HG02938 (cell line): ENCODE results near the gene KCNQ1.

Source experiments
- ATAC-seq: cut with Tn5 transposase; IDR thresholded peaks from one replicate; pipeline ENCODE4 v1.9.1; 2021; ENCODE audit warnings: mild to moderate bottlenecking, moderate library complexity; ENCODE audit not compliant: unreplicated experiment

KCNQ1 gene

DNA sequence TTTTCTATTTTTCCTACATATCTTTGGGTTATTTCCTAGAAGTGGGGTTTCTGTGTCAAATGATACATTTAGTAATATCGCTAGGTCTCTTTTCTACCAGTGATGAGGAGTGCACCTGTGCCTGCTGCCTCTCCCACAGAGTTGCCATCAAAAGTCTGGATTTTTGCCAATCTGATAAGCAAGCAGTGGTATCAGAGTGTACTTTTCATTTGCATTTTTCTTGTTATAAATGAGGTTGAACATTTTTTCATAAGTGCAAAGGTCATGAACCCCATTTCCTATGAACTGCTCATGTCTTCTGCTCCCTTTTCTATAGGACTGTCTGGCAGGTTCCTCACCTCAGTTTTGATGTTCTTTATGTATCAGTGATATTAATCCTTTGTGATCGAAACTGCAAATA, 2.2 kb upstream of the KCNQ1 start:
- ATAC-seq = no peak

DNA sequence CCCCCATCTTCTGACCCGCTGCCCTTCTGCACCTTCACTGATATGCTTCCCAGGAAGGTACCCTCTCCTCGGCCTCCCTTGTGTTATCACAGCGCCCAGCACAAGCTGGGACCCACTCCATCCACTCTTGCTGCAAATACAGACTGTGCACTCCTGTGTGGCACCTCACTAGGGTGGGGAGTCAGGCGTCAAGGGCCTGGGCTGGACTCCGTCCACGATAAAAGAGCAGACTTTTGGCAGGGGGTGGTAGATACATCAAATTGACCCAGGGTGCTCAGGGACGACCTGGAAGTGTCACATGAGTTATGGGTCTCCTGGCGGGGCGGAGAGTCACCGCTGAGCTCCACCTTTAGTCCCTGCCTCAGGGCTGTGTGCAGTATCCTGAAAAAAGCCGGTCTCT, 1.4 kb upstream of the KCNQ1 start:
- ATAC-seq = no peak

GRCh38 chr11:2443881-2444820, 657 bp upstream of the KCNQ1 start, which contains the start of gene TRPM5:
TRPM5 (minus strand) TSS chr11:2444514; CDS start chr11:2423036, 21,478 bp downstream.
- ATAC-seq = no peak

- no peak for ATAC-seq
These were observed 1.1 kb downstream of the KCNQ1 start for GRCh38 chr11:2445746-2446551.

GRCh38 chr11:2446590-2447252, 1.9 kb downstream of the KCNQ1 start:
- no peak for ATAC-seq

DNA sequence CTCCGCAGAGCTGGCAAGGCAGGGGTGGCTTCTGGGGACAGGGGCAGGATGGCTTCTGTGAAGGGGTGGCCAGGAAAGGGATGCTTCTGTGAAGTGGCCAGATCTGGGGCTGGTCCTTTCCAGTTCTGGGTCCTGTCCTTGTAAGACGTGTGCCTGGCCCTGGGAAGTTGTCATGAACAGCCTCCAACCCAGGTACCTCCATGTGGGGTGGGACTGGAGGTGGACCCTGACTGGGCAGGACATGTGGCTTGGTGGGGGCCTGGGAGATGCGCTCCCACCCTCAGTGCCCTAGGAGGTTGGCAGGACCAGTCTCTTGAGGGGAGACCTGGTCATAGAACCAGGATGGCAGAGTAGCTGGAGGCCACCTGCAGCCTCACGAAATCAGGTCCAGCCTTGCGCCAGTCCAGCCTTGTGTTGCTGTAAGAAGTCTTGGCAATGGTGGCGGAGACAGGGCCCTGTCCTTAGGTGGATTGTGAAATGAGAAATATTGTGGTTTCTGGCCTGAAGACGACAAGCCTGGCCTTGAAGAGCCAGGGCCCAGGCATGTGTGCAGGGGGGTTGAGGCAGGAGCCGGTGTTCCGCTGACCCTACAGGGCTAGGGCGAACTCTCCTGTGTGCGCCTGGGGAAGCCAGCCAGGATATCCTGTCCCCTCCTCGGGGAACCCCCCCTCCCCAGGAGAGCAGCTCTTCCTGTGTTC, 2.6 kb downstream of the KCNQ1 start:
- no peak for ATAC-seq

GRCh38 chr11:2447951-2448650, 3.3 kb downstream of the KCNQ1 start:
- no peak for ATAC-seq

DNA sequence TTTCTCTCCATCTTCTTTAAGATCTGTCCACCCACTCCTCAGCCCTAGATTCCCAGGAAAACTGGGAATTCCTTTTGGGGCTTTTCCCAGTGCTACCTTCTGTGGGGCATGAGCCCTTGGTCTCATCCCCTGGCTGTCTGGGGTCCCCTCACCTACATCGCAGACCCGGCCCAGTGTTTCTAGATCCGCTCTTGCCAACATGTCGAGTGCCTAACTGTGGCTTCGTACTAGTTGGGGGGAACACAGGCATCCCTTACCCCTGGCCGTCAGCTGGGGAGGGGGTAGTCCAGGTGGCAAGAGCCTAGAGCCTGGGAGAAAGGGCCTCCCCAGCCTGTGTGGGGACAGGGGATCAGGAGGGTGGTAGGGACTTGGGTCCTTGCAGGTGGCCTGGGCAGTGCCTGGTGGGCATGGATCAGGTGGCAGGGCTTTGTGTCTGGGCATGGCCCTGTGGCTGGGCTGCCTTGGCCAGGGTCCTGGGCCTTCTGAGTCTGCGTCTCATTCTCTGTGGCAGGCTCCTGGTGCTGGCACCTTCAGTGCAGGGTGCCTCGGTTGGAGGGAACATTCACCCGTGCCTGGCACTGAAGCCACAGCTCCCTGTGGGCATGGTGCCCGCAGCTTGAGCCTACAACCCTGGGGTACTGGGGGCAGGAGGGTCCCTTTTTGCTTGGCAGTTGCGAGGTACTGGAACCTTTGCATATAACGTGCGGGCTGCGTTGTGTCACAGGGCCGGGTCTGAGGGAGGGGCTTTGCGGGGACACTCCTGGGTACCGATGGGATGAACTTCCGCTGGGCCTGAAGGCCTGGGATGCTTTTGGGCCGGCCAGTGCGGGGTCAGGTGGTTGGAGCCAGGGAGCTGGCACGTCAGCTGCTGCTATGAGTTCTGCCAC, 4.1 kb downstream of the KCNQ1 start:
- no peak for ATAC-seq

GRCh38 chr11:2449548-2450320, 4.9 kb downstream of the KCNQ1 start:
- ATAC-seq = no peak

DNA sequence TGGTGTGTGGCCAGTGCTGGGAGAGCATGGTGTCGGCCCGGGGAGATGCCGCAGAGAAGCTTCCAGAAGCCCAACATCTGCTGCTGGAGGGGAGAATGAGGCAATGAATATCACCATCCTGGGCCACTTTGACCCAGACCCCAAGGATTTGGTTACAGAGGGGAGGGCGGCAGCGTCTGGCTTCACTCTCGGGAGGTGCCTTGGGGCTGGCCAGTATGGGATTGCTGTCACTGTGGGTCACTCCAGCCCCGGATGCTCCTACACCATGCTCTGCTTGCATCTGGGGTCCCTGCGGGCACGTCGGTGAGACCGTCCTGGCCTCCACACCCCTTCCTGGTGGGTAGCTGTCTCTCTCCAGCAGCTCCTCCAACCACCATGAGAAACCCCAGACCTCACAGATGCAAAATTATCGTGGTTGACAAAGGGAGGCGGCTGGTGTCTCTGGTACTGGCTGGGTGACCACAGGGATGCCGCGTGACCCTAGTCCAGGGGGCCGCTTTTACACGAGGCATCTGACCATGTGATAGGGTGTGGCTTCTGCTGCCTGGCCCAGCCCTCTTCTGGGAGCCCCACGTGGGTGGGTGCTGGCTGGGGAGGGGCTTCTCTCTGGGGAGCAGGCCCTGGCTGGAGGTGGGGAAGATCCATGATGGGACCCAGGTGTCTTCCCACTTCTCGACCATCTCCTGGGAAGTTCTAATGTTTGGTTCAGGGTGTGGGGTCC, 5.7 kb downstream of the KCNQ1 start:
- no peak for ATAC-seq

- ATAC-seq = no peak
These were observed 6.5 kb downstream of the KCNQ1 start for GRCh38 chr11:2451336-2451735.

DNA sequence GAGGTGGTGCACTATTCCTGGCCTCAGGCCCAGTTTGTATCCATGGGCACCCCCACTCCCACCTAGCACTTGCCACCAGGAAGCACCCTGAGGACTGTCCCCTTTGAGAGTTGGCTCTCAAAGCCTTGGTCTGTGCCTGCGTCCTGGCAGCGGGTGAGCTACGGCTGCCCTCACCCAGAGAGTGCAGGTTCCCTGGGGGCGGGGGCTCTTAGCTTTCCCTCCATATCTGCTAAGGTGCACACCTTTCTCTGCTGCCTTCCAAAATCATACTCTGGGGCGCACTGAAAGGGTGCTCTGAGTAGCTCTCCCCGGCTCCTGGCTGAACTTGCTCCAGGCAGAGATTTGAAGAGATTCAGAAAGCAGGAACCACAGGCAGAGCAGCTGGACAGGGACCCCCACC, 7.1 kb downstream of the KCNQ1 start:
- no peak for ATAC-seq

DNA sequence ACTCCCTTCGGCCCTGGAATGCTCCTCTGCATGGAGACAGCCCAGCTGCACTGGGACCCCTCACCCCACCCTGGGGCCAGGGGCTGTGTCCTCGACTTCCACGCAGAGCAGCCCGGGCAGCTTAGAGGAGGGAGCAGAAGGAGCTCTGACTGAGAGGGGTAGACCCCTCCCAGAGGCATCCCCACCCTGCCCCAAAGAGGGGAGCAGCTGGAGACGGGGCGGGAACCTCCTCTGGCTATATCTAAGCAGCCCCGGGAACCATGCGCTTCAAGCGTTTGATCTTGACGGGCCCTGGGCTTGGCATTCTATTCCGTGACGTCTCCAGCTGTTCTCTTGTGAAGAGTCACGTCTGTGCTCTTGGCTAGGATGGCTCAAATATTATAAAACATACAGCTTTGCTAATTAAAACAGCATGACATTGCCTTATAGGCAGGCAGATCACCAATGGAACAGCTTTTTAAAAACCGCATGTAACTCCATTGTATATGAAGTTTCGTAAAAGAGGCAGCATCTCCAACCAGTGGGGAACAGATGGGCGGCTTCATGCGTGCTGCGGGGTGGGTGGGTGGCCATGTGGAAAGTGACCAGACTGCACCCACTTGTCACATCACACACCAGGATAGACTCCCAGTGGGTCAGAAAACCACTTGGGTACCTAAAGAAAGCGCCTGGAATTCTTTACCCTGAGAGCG, 7.7 kb downstream of the KCNQ1 start:
- ATAC-seq = no peak

- no peak for ATAC-seq
These were observed 8.6 kb downstream of the KCNQ1 start for GRCh38 chr11:2453436-2453835.

DNA sequence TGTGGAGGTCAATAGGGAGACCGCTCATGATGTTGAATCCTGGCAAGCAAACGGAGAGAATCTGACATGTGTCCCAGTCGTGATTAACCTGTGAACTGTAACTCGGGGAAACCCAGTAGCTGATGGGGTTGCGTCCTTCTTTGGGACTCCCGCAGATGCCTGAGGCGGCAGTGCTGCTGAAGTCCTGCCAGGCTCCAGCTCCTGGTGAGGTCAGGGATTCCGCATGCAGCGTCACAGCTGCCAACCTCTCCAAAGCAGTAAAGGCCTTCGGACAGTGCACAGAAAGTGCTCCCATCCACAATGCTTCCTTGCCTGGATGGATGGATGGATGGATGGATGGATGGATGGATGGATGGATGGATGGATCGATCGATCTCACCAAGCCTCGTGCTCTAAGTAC, 13.5 kb downstream of the KCNQ1 start:
- ATAC-seq = no peak

- ATAC-seq = no peak
These were observed 14.4 kb downstream of the KCNQ1 start for GRCh38 chr11:2459016-2459725.
